DMS53 treated with DMSO at 0.1 percent for 48 hours (cell line): ENCODE measurements around the gene DDX51.
A peak's percentile ranks its signal among the peaks of the same experiment; 100 is the strongest.

Experiments
- DNase-seq: peaks from one replicate; lab custom pipeline; 2025; ENCODE audit not compliant: unreplicated experiment; lab: John Stamatoyannopoulos, UW

The DDX51 gene

GRCh38 chr12:132144115-132144809, at the start of gene DDX51, which contains the start of gene NOC4L:
Gene DDX51 (minus strand): TSS chr12:132144319. CDS start chr12:132144296, 23 bp downstream.
Gene NOC4L (plus strand): TSS chr12:132144457. CDS start chr12:132144489, 32 bp downstream.
- peak; percentile 75 for DNase-seq

GRCh38 chr12:132191715-132192553, 47.8 kb upstream of the DDX51 start:
- no peak for DNase-seq

GRCh38 chr12:132190834-132191500, 46.8 kb upstream of the DDX51 start:
- no peak for DNase-seq

GRCh38 chr12:132190012-132190755, 46.1 kb upstream of the DDX51 start:
- DNase-seq, result no peak

GRCh38 chr12:132189378-132190011, 45.4 kb upstream of the DDX51 start:
- DNase-seq, result peak; percentile 50

- no peak for DNase-seq
Observed at GRCh38 chr12:132188916-132189325, 44.8 kb upstream of the DDX51 start.

- DNase-seq, result no peak
Observed at GRCh38 chr12:132188451-132188901, 44.4 kb upstream of the DDX51 start.

GRCh38 chr12:132187646-132188450, 43.7 kb upstream of the DDX51 start:
- no peak for DNase-seq

GRCh38 chr12:132186857-132187620, 42.9 kb upstream of the DDX51 start:
- no peak for DNase-seq

GRCh38 chr12:132186208-132186856, 42.2 kb upstream of the DDX51 start:
- no peak for DNase-seq

GRCh38 chr12:132185705-132186104, 41.6 kb upstream of the DDX51 start:
- DNase-seq, result no peak

- DNase-seq, result no peak
Observed at GRCh38 chr12:132182711-132183365, 38.7 kb upstream of the DDX51 start.

GRCh38 chr12:132182206-132182710, 38.1 kb upstream of the DDX51 start:
- DNase-seq, result no peak

- no peak for DNase-seq
Observed at GRCh38 chr12:132181570-132182200, 37.6 kb upstream of the DDX51 start.

GRCh38 chr12:132180648-132181546, 36.8 kb upstream of the DDX51 start:
- DNase-seq, result no peak
